CD14-positive monocyte (primary cell): ENCODE measurements around the gene KLHL13. TPM values are rescaled to one million over a fixed set of nuclear protein-coding genes. Genes with fewer than 3 reads are reported as not detected.

Source experiments
- DNase-seq, 3 donors: peaks; one replicate each; pipeline ENCODE4 v3.0.0-alpha.2; 2011 to 2022
- H2AFZ ChIP-seq: 2 replicates; pipeline ENCODE4 v1.6.0; 2012; ENCODE audit warnings: mild to moderate bottlenecking, low read depth, low read length, inconsistent platforms; ENCODE audit not compliant: insufficient read depth, poor library complexity, severe bottlenecking
- H3K27ac ChIP-seq, 2 donors: 1 replicate in 1 of 2; 2 replicates in 1 of 2; pipeline ENCODE4 v1.5.1; 2012 to 2013; ENCODE audit warnings: low read length in 2 of 2, control low read depth in 1 of 2, inconsistent platforms in 1 of 2, low read depth in 1 of 2, mild to moderate bottlenecking in 1 of 2
- H3K27me3 ChIP-seq, 2 donors: one replicate each; pipeline versions ENCODE4 v1.6.0 to v1.6.1; 2011 to 2013; ENCODE audit warnings: low read length in 2 of 2; ENCODE audit not compliant: control insufficient read depth in 2 of 2, insufficient read depth in 2 of 2
- H3K36me3 ChIP-seq, 2 donors: replicated peaks in 1 of 2; 1 replicate in 1 of 2; 2 replicates in 1 of 2; pipeline versions ENCODE4 v1.5.1 to v1.6.1; 2012 to 2013; ENCODE audit warnings: low read length in 2 of 2, control low read depth in 1 of 2, inconsistent platforms in 1 of 2, mild to moderate bottlenecking in 1 of 2; ENCODE audit not compliant: insufficient read depth in 2 of 2, control insufficient read depth in 1 of 2
- H3K4me1 ChIP-seq, 2 donors: 1 replicate in 1 of 2; 2 replicates in 1 of 2; pipeline versions ENCODE4 v1.5.1 to v1.6.1; 2012 to 2013; ENCODE audit warnings: low read length in 2 of 2, control low read depth in 1 of 2, inconsistent platforms in 1 of 2, mild to moderate bottlenecking in 1 of 2, moderate library complexity in 1 of 2; ENCODE audit not compliant: insufficient read depth in 2 of 2, control insufficient read depth in 1 of 2
- H3K4me2 ChIP-seq: replicated peaks from 2 replicates; pipeline ENCODE3; 2012; ENCODE audit warnings: low read length, moderate library complexity, mild to moderate bottlenecking; ENCODE audit not compliant: poor library complexity, severe bottlenecking; ENCODE audit errors: extremely low read depth
- H3K4me3 ChIP-seq, 3 experiments: fragments of 200-600 bp in 1 of 3; sonication (generic) in 1 of 3; replicated peaks in 1 of 3; 1 replicate in 2 of 3; 2 replicates in 1 of 3; pipeline ENCODE4 v1.5.1; 2011 to 2013; ENCODE audit warnings: low read length in 3 of 3, mild to moderate bottlenecking in 3 of 3, control low read depth in 2 of 3, low read depth in 2 of 3, inconsistent platforms in 1 of 3, moderate library complexity in 1 of 3
- H3K79me2 ChIP-seq: 2 replicates; pipeline ENCODE4 v1.6.0; 2012; ENCODE audit warnings: mild to moderate bottlenecking, control low read depth, inconsistent platforms, low read length, moderate library complexity; ENCODE audit not compliant: insufficient read depth
- H3K9ac ChIP-seq: 2 replicates; pipeline ENCODE4 v1.6.0; 2017; ENCODE audit warnings: low read length, mild to moderate bottlenecking; ENCODE audit not compliant: insufficient read depth, poor library complexity, severe bottlenecking
- H3K9me3 ChIP-seq, 2 donors: replicated peaks in 1 of 2; 1 replicate in 1 of 2; 2 replicates in 1 of 2; pipeline versions ENCODE4 v1.5.1 to v1.6.1; 2012 to 2013; ENCODE audit warnings: low read length in 2 of 2, control low read depth in 1 of 2; ENCODE audit not compliant: control insufficient read depth in 1 of 2, insufficient read depth in 1 of 2
- H4K20me1 ChIP-seq: 2 replicates; pipeline ENCODE4 v1.6.0; 2012; ENCODE audit warnings: mild to moderate bottlenecking, low read length, control low read depth, moderate library complexity; ENCODE audit not compliant: insufficient read depth
- H3K27ac Mint-ChIP-seq, 7 donors: one replicate each; pipeline ENCODE4 v1.8.0; 2020; ENCODE audit warnings: mild to moderate bottlenecking in 7 of 7, mixed read lengths in 7 of 7, moderate library complexity in 6 of 7, inconsistent platforms in 2 of 7
- H3K27me3 Mint-ChIP-seq, 3 donors: one replicate each; pipeline ENCODE4 v1.8.0; 2021 to 2022; ENCODE audit warnings: low read depth in 3 of 3, mild to moderate bottlenecking in 3 of 3, mixed read lengths in 3 of 3, moderate library complexity in 3 of 3, inconsistent platforms in 1 of 3
- H3K36me3 Mint-ChIP-seq, 2 donors: one replicate each; pipeline ENCODE4 v1.8.0; 2020; ENCODE audit warnings: mixed read lengths in 2 of 2, inconsistent platforms in 1 of 2, mild to moderate bottlenecking in 1 of 2
- H3K4me1 Mint-ChIP-seq: one replicate; pipeline ENCODE4 v1.8.0; 2020; ENCODE audit warnings: mild to moderate bottlenecking, mixed read lengths
- H3K4me3 Mint-ChIP-seq, 2 donors: one replicate each; pipeline ENCODE4 v1.8.0; 2020; ENCODE audit warnings: mild to moderate bottlenecking in 2 of 2, mixed read lengths in 2 of 2, moderate library complexity in 1 of 2
- H3K9me3 Mint-ChIP-seq, 7 donors: one replicate each; pipeline ENCODE4 v1.8.0; 2020 to 2022; ENCODE audit warnings: mixed read lengths in 7 of 7, mild to moderate bottlenecking in 6 of 7, moderate library complexity in 6 of 7, inconsistent platforms in 2 of 7
- CTCF ChIP-seq: fragments of 200-600 bp; IDR thresholded peaks from one replicate; pipeline ENCODE4 v1.8.0; 2022; ENCODE audit warnings: antibody characterized with exemption, mild to moderate bottlenecking
- WGBS: methylation state at CpG from one replicate; pipeline ENCODE4 v1.1.5; 2013; ENCODE audit warnings: missing lambda C conversion rate; ENCODE audit not compliant: insufficient coverage; 5-methylcytosine and 5-hydroxymethylcytosine counted together
- intact Hi-C, 2 donors: fragments of 100-400 bp; cut with micrococcal nuclease; formaldehyde crosslinking; loops; one replicate each; pipeline versions ENCODE4 v1.15.0 to v1.15.1; 2023
- polyA plus RNA-seq, 3 donors: library from polyadenylated mRNA; depleted of rRNA in 1 of 3; unstranded in 2 of 3; stranded (reverse) in 1 of 3; fragments of 300-500 nt in 2 of 3; fragments of >200 nt in 1 of 3; fragmentation: Illumina TruSeq in 2 of 3; gene quantifications; 1 replicate in 2 of 3; 2 replicates in 1 of 3; pipeline ENCODE4 v1.2.3, GENCODE V29; 2012 to 2021

The KLHL13 gene
- polyA plus RNA-seq, 3 donors: 0.05 to 0.41 (median 0.10) TPM

DNA sequence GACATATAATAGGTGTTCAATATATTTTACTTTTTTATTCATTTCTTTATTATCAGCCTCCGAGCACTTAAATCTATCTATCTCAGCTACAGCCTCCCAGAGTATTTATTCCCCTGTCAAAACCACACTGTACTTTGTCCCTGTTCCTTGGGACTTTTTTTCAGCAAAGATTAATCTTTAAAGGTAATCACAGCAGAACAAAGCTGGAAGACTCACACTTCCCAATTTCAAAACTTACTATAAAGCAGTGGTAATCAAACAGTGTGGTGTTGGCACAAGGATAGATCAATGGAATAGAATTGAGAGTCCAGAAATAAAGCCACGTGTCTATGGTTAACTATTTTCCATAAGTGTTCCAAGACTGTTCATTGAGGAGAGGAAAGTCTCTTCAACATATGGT is 59.7 kb downstream of the KLHL13 start:
- no peaks in the 10 kb centered on the region for H3K9me3 ChIP-seq
- Mint-ChIP-seq H3K36me3 (no peaks in the 10 kb centered on the region), H3K4me3 (no peak overlapping the region), H3K4me1 (peaks cover 1% of the 10 kb centered on the region), H3K27me3 (peaks cover 0 to under 1% (median 0%) of the 10 kb centered on the region in 3 donors), H3K9me3 (peaks cover 0 to 3% (median 1%) of the 10 kb centered on the region in 7 donors), H3K27ac (no peak overlapping the region)
- H3K4me2 ChIP-seq: no peak overlapping the region
- no peak overlapping the region for H3K9ac ChIP-seq
- H2AFZ ChIP-seq: no peak overlapping the region
- no peaks in the 10 kb centered on the region for H3K79me2 ChIP-seq
- no peak for TF ChIP-seq CTCF
- H3K27ac ChIP-seq: no peak overlapping the region
- no peak overlapping the region for H3K4me3 ChIP-seq
- no peaks in the 10 kb centered on the region for H3K4me1 ChIP-seq
- H3K27me3 ChIP-seq: no peaks in the 10 kb centered on the region
- no peak for DNase-seq
- WGBS: no CpG with 5 or more reads among the region's 2 CpGs
- no peaks in the 10 kb centered on the region for H4K20me1 ChIP-seq
- intact Hi-C loops: no loop called here
- H3K36me3 ChIP-seq: no peaks in the 10 kb centered on the region

DNA sequence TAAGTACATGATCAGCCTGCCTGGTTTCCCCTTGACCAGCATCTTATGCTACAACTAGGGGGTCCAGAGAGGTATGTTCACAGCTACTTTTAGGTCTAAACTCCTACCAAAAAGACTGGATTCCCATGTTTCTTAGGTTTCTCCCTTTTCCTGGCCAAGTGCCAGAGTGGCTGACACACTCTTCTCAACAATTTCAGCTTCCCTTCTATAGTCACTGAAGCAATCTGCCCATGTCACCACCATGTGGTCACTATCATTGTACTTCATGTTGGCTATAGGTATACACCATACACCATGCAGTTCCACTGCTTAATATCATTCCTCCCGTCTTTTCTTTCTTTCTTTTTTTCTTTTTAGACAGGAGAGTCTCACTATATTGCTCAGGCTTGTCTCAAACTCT is 66.9 kb downstream of the KLHL13 start:
- intact Hi-C loops: no loop called here

More for the DNA sequence above, 66.9 kb downstream of the KLHL13 start:
- Histone ChIP-seq H3K9me3 (no peaks in the 10 kb centered on the region), H3K36me3 (no peaks in the 10 kb centered on the region), H3K27ac (no peak overlapping the region), H3K4me1 (no peaks in the 10 kb centered on the region), H3K9ac (no peak overlapping the region), H3K4me3 (no peak overlapping the region), H4K20me1 (no peaks in the 10 kb centered on the region), H3K4me2 (no peak overlapping the region), H2AFZ (no peak overlapping the region), H3K27me3 (no peaks in the 10 kb centered on the region), H3K79me2 (no peaks in the 10 kb centered on the region)
- no CpG with 5 or more reads among the region's 1 CpG for WGBS
- Mint-ChIP-seq H3K4me3 (no peak overlapping the region), H3K27ac (no peak overlapping the region), H3K4me1 (peaks cover 5% of the 10 kb centered on the region), H3K36me3 (no peaks in the 10 kb centered on the region), H3K27me3 (peaks cover 0 to 2% (median 0%) of the 10 kb centered on the region in 3 donors), H3K9me3 (peaks cover 0 to 8% (median 4%) of the 10 kb centered on the region in 7 donors)
- DNase-seq: no peak
- TF ChIP-seq CTCF: no peak
